ENCODE measurements around the gene CHST1. TPM values are rescaled to one million over a fixed set of nuclear protein-coding genes. Genes with fewer than 3 reads are reported as not detected.

CHST1 gene
- total and polyA plus RNA-seq, 2 experiments from 2014 or later: 0.84 to 2.7 TPM

GRCh38 chr11:45657496-45658260, 7.7 kb downstream of the CHST1 start (continued):
- TF ChIP-seq ZNF462 (CRISPR knock-in tag; IDR thresholded peaks at IDR 0.05): no peak
- TF ChIP-seq EZH2 (IDR thresholded peaks at IDR 0.05; ENCODE audit: low read depth, unreplicated experiment): no peak
- no peak for TF ChIP-seq JUNB (IDR thresholded peaks at IDR 0.05; ENCODE audit: unreplicated experiment)

GRCh38 chr11:45655831-45656230, 9.6 kb downstream of the CHST1 start:
- no peaks in the 10 kb centered on the region for H3K9me3 Mint-ChIP-seq
- no peaks in the 10 kb centered on the region for H4K20me1 ChIP-seq (replicated peaks; ENCODE audit: insufficient read depth)
- 0 out of 2 replicates have a peak overlapping the region, but pooled peaks have one; percentile 61 for H3K4me2 ChIP-seq
- peaks cover 18% of the 10 kb centered on the region for H3K4me1 ChIP-seq (ENCODE audit: insufficient read depth)
- H3K9me2 ChIP-seq (ENCODE audit: insufficient read depth): no peaks in the 10 kb centered on the region
- H3K4me1 Mint-ChIP-seq: peaks cover 38% of the 10 kb centered on the region
- H3K27ac ChIP-seq (ENCODE audit: low read depth): no peak overlapping the region
- peak overlapping the region; percentile 90; the same call in 1 of the 2 replicates for H2AFZ ChIP-seq
- TF ChIP-seq EZH2phosphoT487 (IDR thresholded peaks at IDR 0.05; ENCODE audit: unreplicated experiment): no peak
- no peak for TF ChIP-seq STAT1 (IDR thresholded peaks at IDR 0.05; ENCODE audit: unreplicated experiment)
- TF ChIP-seq CREB1 (CRISPR knock-in tag; IDR thresholded peaks at IDR 0.05; ENCODE audit: low read depth): no peak
- no peak for TF ChIP-seq ZNF114 (CRISPR knock-in tag; IDR thresholded peaks at IDR 0.05)
- no peak for TF ChIP-seq ETS1 (IDR thresholded peaks at IDR 0.05)
- TF ChIP-seq POLR2AphosphoS5 (IDR thresholded peaks at IDR 0.05; ENCODE audit: low read depth): no peak
- TF ChIP-seq EZH2 (IDR thresholded peaks at IDR 0.05; ENCODE audit: low read depth, unreplicated experiment): no peak
- no peak for TF ChIP-seq ZNF331 (CRISPR knock-in tag; IDR thresholded peaks at IDR 0.05; ENCODE audit: low read depth)
- no peak for TF ChIP-seq NANOG (IDR thresholded peaks at IDR 0.05; ENCODE audit: borderline replicate concordance)
- no peak for TF ChIP-seq REST (IDR thresholded peaks at IDR 0.05; ENCODE audit: unreplicated experiment)
- no peaks in the 10 kb centered on the region for H3K27me3 ChIP-seq (ENCODE audit: insufficient read depth)
- H3K36me3 ChIP-seq (ENCODE audit: insufficient read depth): no peaks in the 10 kb centered on the region
- peaks cover 24% of the 10 kb centered on the region for H3K27me3 Mint-ChIP-seq (ENCODE audit: insufficient read depth, low read depth, poor library complexity)
- ATAC-seq (no peak), DNase-seq (ENCODE audit: low spot score) (no peak)
- H3K4me3 Mint-ChIP-seq: no peak overlapping the region
- no peak overlapping the region for H3K27ac Mint-ChIP-seq
- H3K4me3 ChIP-seq: 0 out of 2 replicates have a peak overlapping the region, but pooled peaks have one; percentile 34
- H3F3A ChIP-seq (replicated peaks; ENCODE audit: low read depth): no peaks in the 10 kb centered on the region
- H3K36me3 Mint-ChIP-seq (ENCODE audit: low read depth): no peaks in the 10 kb centered on the region
- H3K79me2 ChIP-seq (replicated peaks; ENCODE audit: insufficient read depth): no peaks in the 10 kb centered on the region

All from GM23338 (cell line).